GM18520 (cell line): ENCODE measurements around the gene GAS5.

Experiments used
- ATAC-seq: cut with Tn5 transposase; IDR thresholded peaks from one replicate; pipeline ENCODE4 v1.9.1; 2021; ENCODE audit not compliant: unreplicated experiment

GAS5 gene

DNA sequence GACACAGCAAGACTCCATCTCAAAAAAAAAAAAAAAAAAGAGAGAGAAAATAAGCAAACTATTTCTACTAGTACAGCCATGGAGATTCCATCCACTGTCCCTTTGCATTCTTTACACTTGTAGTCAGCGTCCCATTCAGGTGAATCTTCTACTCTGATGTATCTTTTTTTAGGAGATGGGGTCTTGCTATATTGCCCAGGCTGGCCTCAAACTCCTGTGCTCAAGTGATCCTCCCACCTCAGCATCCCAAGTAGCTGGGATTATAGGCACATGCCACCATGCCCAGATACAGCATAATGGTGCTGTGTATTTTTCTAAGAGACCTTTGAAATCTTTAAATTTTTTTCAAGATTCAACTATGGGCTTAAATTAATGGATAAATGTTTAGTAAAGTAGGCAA, 35.0 kb downstream of the GAS5 start:
- ATAC-seq = no peak

DNA sequence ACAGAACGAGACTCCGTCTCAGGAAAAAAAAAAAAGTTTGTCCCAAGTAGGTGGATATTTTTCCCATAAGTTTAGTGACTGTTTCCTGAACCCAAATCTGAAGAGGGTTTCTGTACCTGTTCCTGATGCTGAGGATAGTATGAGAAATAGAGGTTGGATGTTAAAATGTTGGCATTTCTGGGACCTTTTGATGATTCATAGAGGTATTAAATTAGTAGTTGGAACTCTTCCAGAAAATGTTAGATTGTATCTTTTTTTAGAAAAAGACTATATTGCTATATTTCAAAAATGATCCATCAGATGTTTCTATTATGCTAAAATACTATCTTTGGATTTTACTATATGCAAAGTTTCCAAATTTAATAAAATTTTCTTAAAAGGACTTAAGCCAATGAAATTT, 40.2 kb downstream of the GAS5 start:
- no peak for ATAC-seq

DNA sequence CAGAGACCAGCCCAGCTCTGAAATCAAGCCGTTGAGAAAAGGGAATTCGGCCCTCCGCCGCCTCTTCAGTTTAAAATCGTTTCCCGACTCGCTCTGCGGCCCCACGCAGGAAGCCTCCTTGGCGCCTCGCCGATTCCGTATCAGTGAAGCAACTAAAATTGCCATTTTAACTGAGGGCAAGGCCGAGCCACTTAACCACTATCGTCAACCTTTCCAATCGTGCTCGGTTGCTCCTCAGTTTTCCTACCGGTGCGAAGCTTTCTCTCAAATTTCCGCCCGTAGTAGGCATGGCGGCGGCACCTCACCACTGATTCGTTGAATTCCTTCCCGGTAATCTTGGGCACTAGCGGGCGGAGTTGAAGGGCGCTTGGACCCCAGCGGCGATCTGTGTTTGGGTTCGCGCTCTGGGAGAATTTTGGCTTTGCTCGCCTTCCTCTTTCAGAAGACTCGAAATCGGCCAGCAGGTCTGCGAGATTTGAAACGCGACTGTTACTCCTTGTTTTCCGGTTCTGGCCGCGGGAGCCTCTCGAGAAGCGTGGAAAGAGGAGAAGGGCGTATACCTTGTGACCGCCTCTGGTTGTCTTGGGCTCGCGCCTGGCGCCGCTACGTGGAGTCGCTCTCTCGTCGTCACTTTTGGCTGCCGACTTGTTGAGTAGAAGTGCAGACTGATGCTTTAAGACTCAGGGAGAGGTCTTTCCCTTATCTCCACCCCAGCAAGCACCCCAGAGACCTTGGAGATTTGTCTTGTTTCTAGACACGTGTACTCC, 43.3 kb downstream of the GAS5 start, which contains the start of the genes CENPL and DARS2:
CENPL (minus strand) TSS at position 569 of the 767 bp plus-strand sequence. CDS start 13,584 bp downstream, outside the sequence.
DARS2 (plus strand) TSS at position 359 of the 767 bp plus-strand sequence. CDS start 557 bp downstream, outside the sequence.
- ATAC-seq = peak; percentile 86

DNA sequence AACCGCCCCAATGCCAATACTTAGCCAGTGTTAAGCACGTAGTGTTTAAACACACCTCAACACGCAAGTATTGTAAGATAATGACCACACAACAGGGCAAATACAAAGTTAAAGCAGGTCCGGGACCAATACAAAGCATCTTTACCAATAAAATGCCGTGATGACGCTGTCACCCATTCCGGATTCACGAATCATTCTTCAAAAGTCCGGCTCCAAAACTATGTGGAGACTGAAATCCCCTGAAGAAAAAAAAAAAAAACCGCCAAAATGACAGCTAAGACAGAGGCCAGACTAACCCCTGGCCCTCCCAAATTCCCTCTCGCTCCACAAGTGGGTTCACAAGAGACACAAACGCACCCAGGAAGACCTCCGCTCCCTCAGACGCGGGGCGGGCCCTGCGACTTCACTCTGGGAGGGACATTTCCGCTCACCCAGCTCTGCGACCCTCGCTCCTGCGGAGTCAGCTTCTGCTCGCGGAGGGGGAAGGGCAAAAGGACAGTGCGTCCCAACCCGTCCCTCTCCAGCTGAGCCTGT, 43.9 kb downstream of the GAS5 start:
- ATAC-seq = no peak

DNA sequence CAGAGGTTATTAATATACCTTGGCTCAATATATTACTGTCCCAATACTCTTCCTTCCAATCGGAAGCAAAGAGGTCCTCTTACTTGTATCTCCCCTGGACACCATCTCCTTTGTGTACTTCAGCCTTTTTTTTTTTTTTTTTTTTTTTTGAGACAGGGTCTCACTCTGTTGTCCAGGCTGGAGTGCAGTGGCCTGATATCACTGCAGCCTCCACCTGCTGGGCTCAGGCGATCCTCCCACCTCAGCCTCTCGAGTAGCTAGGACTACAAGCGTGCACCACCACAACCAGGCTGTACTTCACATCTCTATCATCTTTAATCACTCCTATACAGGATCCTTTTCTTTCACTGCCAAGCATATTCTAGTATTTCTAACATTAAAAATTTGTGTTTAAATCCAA, 46.1 kb downstream of the GAS5 start:
- no peak for ATAC-seq

DNA sequence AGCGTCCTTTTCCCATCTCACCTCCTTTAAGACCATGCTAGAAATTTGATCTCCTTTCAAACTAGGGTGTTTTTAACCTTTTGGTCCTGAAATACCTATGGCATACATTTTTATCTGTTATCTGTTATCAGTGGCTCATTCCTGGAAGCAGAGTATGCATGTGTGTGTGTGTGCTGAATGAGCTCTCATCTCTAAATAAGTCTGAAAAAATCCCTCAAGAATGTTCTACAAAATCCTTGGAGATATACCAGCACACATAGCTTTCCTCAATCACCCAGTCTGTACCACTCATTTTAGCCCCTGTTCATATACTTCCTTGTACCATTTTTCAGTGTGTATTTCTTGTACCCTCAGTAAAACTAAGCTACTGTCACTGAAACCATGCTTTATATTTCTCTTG, 49.3 kb downstream of the GAS5 start:
- no peak for ATAC-seq
